GM21390 (cell line): Measurements from ENCODE around the gene DUSP16.
"Not testable (repeated sequence)": the region's sequence is repeated elsewhere in the genome, so short reads cannot be mapped to it uniquely, and the experiment has no call there.

Experiments
- ATAC-seq: cut with Tn5 transposase; IDR thresholded peaks from one replicate; pipeline ENCODE4 v1.9.1; 2021; ENCODE audit not compliant: unreplicated experiment

DUSP16 gene

GRCh38 chr12:12548713-12549112 lies 13.9 kb downstream of the DUSP16 start:
- ATAC-seq, result no peak

GRCh38 chr12:12546314-12546772 lies 16.3 kb downstream of the DUSP16 start:
- no peak for ATAC-seq

- ATAC-seq, result no peak
Observed at GRCh38 chr12:12543959-12544358, 18.7 kb downstream of the DUSP16 start.

GRCh38 chr12:12542964-12543363 lies 19.7 kb downstream of the DUSP16 start:
- ATAC-seq, result no peak

- no peak for ATAC-seq
Observed at GRCh38 chr12:12542286-12542685, 20.4 kb downstream of the DUSP16 start.

- no peak for ATAC-seq
Observed at GRCh38 chr12:12541782-12542181, 20.9 kb downstream of the DUSP16 start.

- ATAC-seq, result no peak
Observed at GRCh38 chr12:12540261-12541013, 22.2 kb downstream of the DUSP16 start.

- no peak for ATAC-seq
Observed at GRCh38 chr12:12539028-12539810, 23.4 kb downstream of the DUSP16 start.

- ATAC-seq, result no peak
Observed at GRCh38 chr12:12538535-12538934, 24.1 kb downstream of the DUSP16 start.

- no peak for ATAC-seq
Observed at GRCh38 chr12:12537421-12537820, 25.2 kb downstream of the DUSP16 start.

GRCh38 chr12:12534975-12535374 lies 27.7 kb downstream of the DUSP16 start:
- ATAC-seq, result no peak

GRCh38 chr12:12534166-12534866 lies 28.3 kb downstream of the DUSP16 start:
- no peak for ATAC-seq

GRCh38 chr12:12533238-12533829 lies 29.3 kb downstream of the DUSP16 start:
- ATAC-seq, result no peak

- ATAC-seq, result no peak
Observed at GRCh38 chr12:12531194-12531593, 31.5 kb downstream of the DUSP16 start.

- no peak for ATAC-seq
Observed at GRCh38 chr12:12529783-12530421, 32.8 kb downstream of the DUSP16 start.

GRCh38 chr12:12528361-12529270 lies 34.0 kb downstream of the DUSP16 start:
- no peak for ATAC-seq

- no peak for ATAC-seq
Observed at GRCh38 chr12:12527820-12528296, 34.8 kb downstream of the DUSP16 start.

- no peak for ATAC-seq
Observed at GRCh38 chr12:12524128-12524527, 38.5 kb downstream of the DUSP16 start.

- ATAC-seq, result no peak
Observed at GRCh38 chr12:12523229-12523628, 39.4 kb downstream of the DUSP16 start.

- not testable (repeated sequence) for ATAC-seq
Observed at GRCh38 chr12:12522657-12523056, 40.0 kb downstream of the DUSP16 start.
